IPS-NIHi11 (cell line): Measurements from ENCODE around the gene IL1RAPL2.
A peak's percentile ranks its signal among the peaks of the same experiment; 100 is the strongest.
"Not testable (repeated sequence)": the region's sequence is repeated elsewhere in the genome, so short reads cannot be mapped to it uniquely, and the experiment has no call there.

Experiments used
- DNase-seq: peaks from one replicate; pipeline ENCODE4 v3.0.0; 2012; ENCODE audit warnings: mixed read lengths, low spot score

The IL1RAPL2 gene

GRCh38 chrX:104854790-104855340 is 288.9 kb downstream of the IL1RAPL2 start:
- DNase-seq, result no peak

GRCh38 chrX:104863466-104863865 is 297.5 kb downstream of the IL1RAPL2 start:
- DNase-seq, result no peak

- DNase-seq, result no peak
These were observed 298.3 kb downstream of the IL1RAPL2 start for GRCh38 chrX:104864296-104864695.

GRCh38 chrX:104877504-104877903 is 311.5 kb downstream of the IL1RAPL2 start:
- DNase-seq, result no peak

- DNase-seq, result no peak
These were observed 336.1 kb downstream of the IL1RAPL2 start for GRCh38 chrX:104902070-104902469.

GRCh38 chrX:104909694-104910093 is 343.7 kb downstream of the IL1RAPL2 start:
- DNase-seq, result not testable (repeated sequence)

- DNase-seq, result peak; percentile 22
These were observed 347.3 kb downstream of the IL1RAPL2 start for GRCh38 chrX:104913348-104913747.

GRCh38 chrX:104914686-104915085 is 348.7 kb downstream of the IL1RAPL2 start:
- DNase-seq, result not testable (repeated sequence)

- no peak for DNase-seq
These were observed 352.1 kb downstream of the IL1RAPL2 start for GRCh38 chrX:104918122-104918521.

- peak; percentile 4 for DNase-seq
These were observed 355.7 kb downstream of the IL1RAPL2 start for GRCh38 chrX:104921584-104922205.

- DNase-seq, result peak; percentile 76
These were observed 356.2 kb downstream of the IL1RAPL2 start for GRCh38 chrX:104922206-104922621.

GRCh38 chrX:104929324-104929723 is 363.3 kb downstream of the IL1RAPL2 start:
- no peak for DNase-seq

- no peak for DNase-seq
These were observed 369.6 kb downstream of the IL1RAPL2 start for GRCh38 chrX:104935581-104935980.

GRCh38 chrX:104953251-104953650 is 387.3 kb downstream of the IL1RAPL2 start:
- no peak for DNase-seq

GRCh38 chrX:104961926-104962325 is 395.9 kb downstream of the IL1RAPL2 start:
- DNase-seq, result no peak

- DNase-seq, result no peak
These were observed 402.2 kb downstream of the IL1RAPL2 start for GRCh38 chrX:104968241-104968640.

- DNase-seq, result no peak
These were observed 406.7 kb downstream of the IL1RAPL2 start for GRCh38 chrX:104972737-104973136.

- no peak for DNase-seq
These were observed 421.1 kb downstream of the IL1RAPL2 start for GRCh38 chrX:104987063-104987462.

- DNase-seq, result no peak
These were observed 422.0 kb downstream of the IL1RAPL2 start for GRCh38 chrX:104988038-104988437.

GRCh38 chrX:104995546-104995945 is 429.5 kb downstream of the IL1RAPL2 start:
- DNase-seq, result no peak

GRCh38 chrX:105006103-105006502 is 440.1 kb downstream of the IL1RAPL2 start:
- no peak for DNase-seq

- no peak for DNase-seq
These were observed 441.0 kb downstream of the IL1RAPL2 start for GRCh38 chrX:105006996-105007395.

- DNase-seq, result no peak
These were observed 447.7 kb downstream of the IL1RAPL2 start for GRCh38 chrX:105013719-105014118.

- DNase-seq, result no peak
These were observed 451.6 kb downstream of the IL1RAPL2 start for GRCh38 chrX:105017641-105018040.
